RWPE2 (cell line): ENCODE data around the gene RPL13.
"Not testable (repeated sequence)": the region's sequence is repeated elsewhere in the genome, so short reads cannot be mapped to it uniquely, and the experiment has no call there.

ENCODE experiments used
- ATAC-seq: fragments of 200-7000 bp; cut with Tn5 transposase; 3 replicates; pipeline ENCODE4 v1.9.1; 2021; ENCODE audit warnings: low read depth
- DNase-seq: peaks from one replicate; pipeline ENCODE4 v3.0.0-alpha.2; 2020; ENCODE audit warnings: low spot score
- H3K27ac ChIP-seq: fragments of 450-650 bp; 2 replicates; pipeline ENCODE4 v1.5.1; 2017; ENCODE audit warnings: mild to moderate bottlenecking; ENCODE audit not compliant: poor library complexity, severe bottlenecking
- H3K27me3 ChIP-seq: fragments of 250-450 bp; sonication (Bioruptor Pico); 2 replicates; pipeline ENCODE4 v1.5.1; 2021; ENCODE audit warnings: mild to moderate bottlenecking, moderate library complexity; ENCODE audit not compliant: insufficient read depth, poor library complexity, severe bottlenecking
- H3K36me3 ChIP-seq: fragments of 250-450 bp; sonication (Bioruptor Pico); 2 replicates; pipeline ENCODE4 v1.5.1; 2020; ENCODE audit warnings: low read depth, mild to moderate bottlenecking, moderate library complexity
- H3K4me1 ChIP-seq: fragments of 250-450 bp; sonication (Bioruptor Pico); 2 replicates; pipeline ENCODE4 v1.5.1; 2021; ENCODE audit warnings: mild to moderate bottlenecking, moderate library complexity; ENCODE audit not compliant: insufficient read depth, poor library complexity, severe bottlenecking
- H3K4me3 ChIP-seq: fragments of 250-450 bp; sonication (Bioruptor Pico); 2 replicates; pipeline ENCODE4 v1.5.1; 2021; ENCODE audit warnings: mild to moderate bottlenecking, moderate library complexity; ENCODE audit not compliant: severe bottlenecking
- H3K9me3 ChIP-seq: fragments of 250-450 bp; sonication (Bioruptor Pico); 2 replicates; pipeline ENCODE4 v1.5.1; 2021; ENCODE audit warnings: mild to moderate bottlenecking, moderate library complexity; ENCODE audit not compliant: severe bottlenecking
- CTCF ChIP-seq: fragments of 450-650 bp; IDR thresholded peaks from one replicate; pipeline ENCODE4 v1.5.1; 2017; ENCODE audit warnings: mild to moderate bottlenecking, moderate library complexity; ENCODE audit not compliant: poor library complexity, severe bottlenecking

The RPL13 gene

GRCh38 chr16:89569506-89570341 lies 9.2 kb downstream of the RPL13 start:
- H3K4me1 ChIP-seq: peaks cover 9% of the 10 kb centered on the region
- no peaks in the 10 kb centered on the region for H3K27me3 ChIP-seq
- no peak for TF ChIP-seq CTCF

DNA sequence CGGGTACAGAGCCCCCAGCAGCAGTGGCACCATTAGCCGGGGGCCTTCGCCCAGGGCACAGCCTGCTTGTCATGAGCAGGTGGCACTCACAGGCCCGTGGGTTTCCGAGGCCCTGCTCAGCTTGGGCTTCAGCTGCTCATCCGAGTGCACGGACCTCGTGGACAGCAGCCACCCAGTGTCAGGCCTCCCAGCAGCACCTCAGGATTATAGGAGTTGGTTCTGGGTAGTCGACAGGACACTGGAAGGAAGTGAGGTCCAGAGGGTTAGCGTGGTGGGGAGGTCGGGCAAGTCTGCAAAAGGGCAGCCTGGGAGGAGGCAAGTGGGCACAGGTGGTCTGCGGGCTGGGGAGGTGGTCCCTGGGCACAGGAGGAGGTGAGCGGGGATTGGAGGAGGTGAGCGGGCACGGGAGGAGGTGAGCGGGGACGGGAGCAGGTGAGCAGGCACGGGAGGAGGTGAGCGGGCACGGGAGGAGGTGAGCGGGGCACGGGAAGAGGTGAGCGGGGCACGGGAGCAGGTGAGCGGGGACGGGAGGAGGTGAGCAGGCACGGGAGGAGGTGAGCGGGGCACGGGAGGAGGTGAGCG lies 10.0 kb downstream of the RPL13 start:
- DNase-seq (no peak), ATAC-seq (no peak)
- no peak for TF ChIP-seq CTCF
- Histone ChIP-seq H3K9me3 (no peaks in the 10 kb centered on the region), H3K4me3 (no peak overlapping the region), H3K27me3 (no peaks in the 10 kb centered on the region), H3K4me1 (peaks cover 2% of the 10 kb centered on the region), H3K27ac (no peak overlapping the region), H3K36me3 (no peaks in the 10 kb centered on the region)

More at GRCh38 chr16:89569506-89570341, 9.2 kb downstream of the RPL13 start:
- peaks cover 1% of the 10 kb centered on the region for H3K36me3 ChIP-seq
- DNase-seq (no peak), ATAC-seq (no peak)
- H3K27ac ChIP-seq: no peak overlapping the region
- H3K4me3 ChIP-seq: no peak overlapping the region
- no peaks in the 10 kb centered on the region for H3K9me3 ChIP-seq

GRCh38 chr16:89570983-89571598 lies 10.6 kb downstream of the RPL13 start:
- ATAC-seq, H3K4me3 ChIP-seq, H3K4me1 ChIP-seq, H3K36me3 ChIP-seq, H3K9me3 ChIP-seq, H3K27me3 ChIP-seq, H3K27ac ChIP-seq, DNase-seq: not testable (repeated sequence)

GRCh38 chr16:89571636-89572035 lies 11.2 kb downstream of the RPL13 start:
- DNase-seq (peak; percentile 68), ATAC-seq (no peak)
- no peaks in the 10 kb centered on the region for H3K27me3 ChIP-seq
- no peaks in the 10 kb centered on the region for H3K4me1 ChIP-seq
- H3K36me3 ChIP-seq: no peaks in the 10 kb centered on the region
- TF ChIP-seq CTCF: no peak
- H3K27ac ChIP-seq: no peak overlapping the region
- no peaks in the 10 kb centered on the region for H3K9me3 ChIP-seq
- H3K4me3 ChIP-seq: no peak overlapping the region

GRCh38 chr16:89572073-89572484 lies 11.6 kb downstream of the RPL13 start:
- Histone ChIP-seq H3K27me3 (no peaks in the 10 kb centered on the region), H3K9me3 (no peaks in the 10 kb centered on the region), H3K4me1 (no peaks in the 10 kb centered on the region), H3K36me3 (no peaks in the 10 kb centered on the region), H3K27ac (no peak overlapping the region), H3K4me3 (no peak overlapping the region)
- no peak for TF ChIP-seq CTCF
- ATAC-seq (no peak), DNase-seq (no peak)
